K562 (cell line): ENCODE data around the gene ATP5F1D. TPM values are rescaled to one million over a fixed set of nuclear protein-coding genes. Genes with fewer than 3 reads are reported as not detected.

ENCODE experiments used
- ARID1B ChIP-seq: fragments of 450-650 bp; IDR thresholded peaks from 2 replicates; pipeline ENCODE4 v1.6.1; 2016; ENCODE audit warnings: antibody characterized with exemption, mild to moderate bottlenecking, inconsistent platforms
- BMI1 ChIP-seq: fragments of 150-350 bp; IDR thresholded peaks from 2 replicates; pipeline ENCODE4 v1.6.1; 2014; ENCODE audit warnings: low read length
- CBX3 ChIP-seq, 2 experiments: IDR thresholded peaks; 1 replicate in 1 of 2; 2 replicates in 1 of 2; pipeline ENCODE4 v1.6.1; 2012; ENCODE audit warnings: inconsistent platforms in 2 of 2, low read length in 2 of 2, borderline replicate concordance in 1 of 2, control low read depth in 1 of 2
- E2F3 ChIP-seq: fragments of 250-450 bp; sonication (Bioruptor Pico); IDR thresholded peaks from 2 replicates; pipeline ENCODE4 v1.4.0; 2020; ENCODE audit warnings: mild to moderate bottlenecking
- GABPB1 ChIP-seq: sonication (generic); formaldehyde crosslinking; IDR thresholded peaks from 2 replicates; pipeline ENCODE4 v1.8.0; 2022; ENCODE audit warnings: mild to moderate bottlenecking, missing genetic modification reagents
- JUND ChIP-seq, 2 experiments: IDR thresholded peaks; 2 replicates in 1 of 2; 3 replicates in 1 of 2; pipeline ENCODE4 v1.6.1; 2011; ENCODE audit warnings: borderline replicate concordance in 2 of 2, low read depth in 2 of 2, low read length in 2 of 2, improper control_type of control experiment in 1 of 2, missing biosample characterization in 1 of 2, missing genetic modification characterization in 1 of 2, missing genetic modification reagents in 1 of 2
- MBD2 ChIP-seq: sonication (generic); IDR thresholded peaks from 2 replicates; pipeline ENCODE4 v1.6.1; 2016; ENCODE audit warnings: low read depth, borderline replicate concordance
- PTBP1 ChIP-seq: fragments of 200-400 bp; formaldehyde crosslinking; IDR thresholded peaks from 2 replicates; pipeline ENCODE4 v1.6.1; 2017; ENCODE audit warnings: low read depth, low read length
- ZBTB12 ChIP-seq: fragments of 250-450 bp; sonication (Bioruptor Pico); IDR thresholded peaks from 2 replicates; pipeline ENCODE4 v1.4.0; 2020
- ZBTB26 ChIP-seq: fragments of 450-650 bp; formaldehyde crosslinking; IDR thresholded peaks from 2 replicates; pipeline ENCODE4 v1.4.0; 2022; ENCODE audit warnings: missing genetic modification characterization
- ZNF584 ChIP-seq: fragments of 200-800 bp; sonication (Bioruptor generic); IDR thresholded peaks from 2 replicates; pipeline ENCODE4 v1.6.1; 2016; ENCODE audit warnings: low read depth, mild to moderate bottlenecking, missing genetic modification characterization, missing compliant biosample characterization
- ZNF644 ChIP-seq: fragments of 200-800 bp; sonication (Bioruptor generic); IDR thresholded peaks from 2 replicates; pipeline ENCODE4 v1.6.1; 2016; ENCODE audit warnings: low read depth, missing genetic modification characterization, missing compliant biosample characterization
- polyA plus RNA-seq, 8 experiments: library from polyadenylated mRNA; depleted of rRNA in 4 of 8; stranded (reverse) in 5 of 8; unstranded in 3 of 8; fragments of >200 nt; fragmentation: Nextera tagmentation in 2 of 8; fragmentation: Illumina TruSeq in 1 of 8; extraction: Ambion mirVana in 2 of 8; extraction: Trizol in 1 of 8; gene quantifications; 2 replicates each; pipeline versions ENCODE4 v1.2.1 to v1.2.3, GENCODE V29; 2011 to 2014; ENCODE audit warnings: inconsistent platforms in 1 of 8, missing spikeins in 1 of 8
- total RNA-seq, 7 experiments: library from RNA; depleted of rRNA in 6 of 7; stranded (reverse); fragments of >200 nt in 6 of 7; fragmentation: Illumina TruSeq in 2 of 7; extraction: Trizol in 2 of 7; gene quantifications; 2 replicates each; pipeline versions ENCODE4 v1.2.1 to v1.2.3, GENCODE V29; 2011 to 2021; ENCODE audit warnings: low replicate concordance in 1 of 7
- TF ChIP-seq, protein P1 (sequence below): fragments of 250-450 bp; sonication (Bioruptor Pico); IDR thresholded peaks from 2 replicates; pipeline ENCODE4 v1.5.0; 2022; ENCODE audit warnings: mild to moderate bottlenecking
- TF ChIP-seq, protein P2 (sequence below): sonication (generic); formaldehyde crosslinking; IDR thresholded peaks from 2 replicates; pipeline ENCODE4 v1.8.0; 2022; ENCODE audit warnings: mild to moderate bottlenecking, missing genetic modification reagents
- TF ChIP-seq, protein P3 (sequence below): fragments of 250-450 bp; sonication (Bioruptor Pico); IDR thresholded peaks from 2 replicates; pipeline ENCODE4 v1.5.0; 2020; ENCODE audit warnings: mild to moderate bottlenecking, borderline replicate concordance

Gene ATP5F1D
- total and polyA plus RNA-seq, 9 of the 15 experiments (the other 6 are each of a cell fraction or from before 2014, with no cell fraction given) = 3.9 to 409 (median 36.8) TPM

- TF ChIP-seq JUND (IDR thresholded peaks at IDR 0.05; ENCODE audit: borderline replicate concordance, low read depth, low read length) = peak; percentile 75
- TF ChIP-seq JUND (tag; IDR thresholded peaks at IDR 0.05; ENCODE audit: borderline replicate concordance, low read depth, low read length) = peak; percentile 55; the same call in 1 of the 3 replicates
- TF ChIP-seq ZNF584 (CRISPR knock-in tag) = peak; percentile 33; the same call in 1 of the 2 replicates
- peak; percentile 62; the same call in 1 of the 2 replicates for TF ChIP-seq E2F3 (CRISPR knock-in tag)
- peak; percentile 85 for TF ChIP-seq ZBTB12 (CRISPR knock-in tag)
- TF ChIP-seq, protein P1, sequence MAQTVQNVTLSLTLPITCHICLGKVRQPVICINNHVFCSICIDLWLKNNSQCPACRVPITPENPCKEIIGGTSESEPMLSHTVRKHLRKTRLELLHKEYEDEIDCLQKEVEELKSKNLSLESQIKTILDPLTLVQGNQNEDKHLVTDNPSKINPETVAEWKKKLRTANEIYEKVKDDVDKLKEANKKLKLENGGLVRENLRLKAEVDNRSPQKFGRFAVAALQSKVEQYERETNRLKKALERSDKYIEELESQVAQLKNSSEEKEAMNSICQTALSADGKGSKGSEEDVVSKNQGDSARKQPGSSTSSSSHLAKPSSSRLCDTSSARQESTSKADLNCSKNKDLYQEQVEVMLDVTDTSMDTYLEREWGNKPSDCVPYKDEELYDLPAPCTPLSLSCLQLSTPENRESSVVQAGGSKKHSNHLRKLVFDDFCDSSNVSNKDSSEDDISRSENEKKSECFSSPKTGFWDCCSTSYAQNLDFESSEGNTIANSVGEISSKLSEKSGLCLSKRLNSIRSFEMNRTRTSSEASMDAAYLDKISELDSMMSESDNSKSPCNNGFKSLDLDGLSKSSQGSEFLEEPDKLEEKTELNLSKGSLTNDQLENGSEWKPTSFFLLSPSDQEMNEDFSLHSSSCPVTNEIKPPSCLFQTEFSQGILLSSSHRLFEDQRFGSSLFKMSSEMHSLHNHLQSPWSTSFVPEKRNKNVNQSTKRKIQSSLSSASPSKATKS = no peak
- TF ChIP-seq ZBTB26 (CRISPR knock-in tag) = no peak
- TF ChIP-seq ARID1B = 0 out of 2 replicates have a peak, but pooled peaks have one; percentile 9
- TF ChIP-seq, protein P2, sequence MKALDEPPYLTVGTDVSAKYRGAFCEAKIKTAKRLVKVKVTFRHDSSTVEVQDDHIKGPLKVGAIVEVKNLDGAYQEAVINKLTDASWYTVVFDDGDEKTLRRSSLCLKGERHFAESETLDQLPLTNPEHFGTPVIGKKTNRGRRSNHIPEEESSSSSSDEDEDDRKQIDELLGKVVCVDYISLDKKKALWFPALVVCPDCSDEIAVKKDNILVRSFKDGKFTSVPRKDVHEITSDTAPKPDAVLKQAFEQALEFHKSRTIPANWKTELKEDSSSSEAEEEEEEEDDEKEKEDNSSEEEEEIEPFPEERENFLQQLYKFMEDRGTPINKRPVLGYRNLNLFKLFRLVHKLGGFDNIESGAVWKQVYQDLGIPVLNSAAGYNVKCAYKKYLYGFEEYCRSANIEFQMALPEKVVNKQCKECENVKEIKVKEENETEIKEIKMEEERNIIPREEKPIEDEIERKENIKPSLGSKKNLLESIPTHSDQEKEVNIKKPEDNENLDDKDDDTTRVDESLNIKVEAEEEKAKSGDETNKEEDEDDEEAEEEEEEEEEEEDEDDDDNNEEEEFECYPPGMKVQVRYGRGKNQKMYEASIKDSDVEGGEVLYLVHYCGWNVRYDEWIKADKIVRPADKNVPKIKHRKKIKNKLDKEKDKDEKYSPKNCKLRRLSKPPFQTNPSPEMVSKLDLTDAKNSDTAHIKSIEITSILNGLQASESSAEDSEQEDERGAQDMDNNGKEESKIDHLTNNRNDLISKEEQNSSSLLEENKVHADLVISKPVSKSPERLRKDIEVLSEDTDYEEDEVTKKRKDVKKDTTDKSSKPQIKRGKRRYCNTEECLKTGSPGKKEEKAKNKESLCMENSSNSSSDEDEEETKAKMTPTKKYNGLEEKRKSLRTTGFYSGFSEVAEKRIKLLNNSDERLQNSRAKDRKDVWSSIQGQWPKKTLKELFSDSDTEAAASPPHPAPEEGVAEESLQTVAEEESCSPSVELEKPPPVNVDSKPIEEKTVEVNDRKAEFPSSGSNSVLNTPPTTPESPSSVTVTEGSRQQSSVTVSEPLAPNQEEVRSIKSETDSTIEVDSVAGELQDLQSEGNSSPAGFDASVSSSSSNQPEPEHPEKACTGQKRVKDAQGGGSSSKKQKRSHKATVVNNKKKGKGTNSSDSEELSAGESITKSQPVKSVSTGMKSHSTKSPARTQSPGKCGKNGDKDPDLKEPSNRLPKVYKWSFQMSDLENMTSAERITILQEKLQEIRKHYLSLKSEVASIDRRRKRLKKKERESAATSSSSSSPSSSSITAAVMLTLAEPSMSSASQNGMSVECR = peak; percentile 13; the same call in 1 of the 2 replicates
- peak; percentile 77; the same call in 1 of the 2 replicates for TF ChIP-seq ZNF644 (tag)
- TF ChIP-seq CBX3 (IDR thresholded peaks at IDR 0.05; ENCODE audit: borderline replicate concordance in 1 of 2, low read length in 2 of 2) = peak in 1 of 2 experiments; percentile 42; a peak in 1 of 3 replicates
- peak; percentile 71 for TF ChIP-seq GABPB1 (CRISPR knock-in tag)
- TF ChIP-seq, protein P3, sequence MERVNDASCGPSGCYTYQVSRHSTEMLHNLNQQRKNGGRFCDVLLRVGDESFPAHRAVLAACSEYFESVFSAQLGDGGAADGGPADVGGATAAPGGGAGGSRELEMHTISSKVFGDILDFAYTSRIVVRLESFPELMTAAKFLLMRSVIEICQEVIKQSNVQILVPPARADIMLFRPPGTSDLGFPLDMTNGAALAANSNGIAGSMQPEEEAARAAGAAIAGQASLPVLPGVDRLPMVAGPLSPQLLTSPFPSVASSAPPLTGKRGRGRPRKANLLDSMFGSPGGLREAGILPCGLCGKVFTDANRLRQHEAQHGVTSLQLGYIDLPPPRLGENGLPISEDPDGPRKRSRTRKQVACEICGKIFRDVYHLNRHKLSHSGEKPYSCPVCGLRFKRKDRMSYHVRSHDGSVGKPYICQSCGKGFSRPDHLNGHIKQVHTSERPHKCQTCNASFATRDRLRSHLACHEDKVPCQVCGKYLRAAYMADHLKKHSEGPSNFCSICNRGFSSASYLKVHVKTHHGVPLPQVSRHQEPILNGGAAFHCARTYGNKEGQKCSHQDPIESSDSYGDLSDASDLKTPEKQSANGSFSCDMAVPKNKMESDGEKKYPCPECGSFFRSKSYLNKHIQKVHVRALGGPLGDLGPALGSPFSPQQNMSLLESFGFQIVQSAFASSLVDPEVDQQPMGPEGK (CRISPR knock-in tag) = no peak
- peak; percentile 93 for TF ChIP-seq MBD2
- TF ChIP-seq PTBP1 = no peak
- no peak for TF ChIP-seq BMI1
Measured at GRCh38 chr19:1241417-1242095, at the start of gene ATP5F1D (continued).
